Measurements from ENCODE around the gene ASAP3. TPM values are rescaled to one million over a fixed set of nuclear protein-coding genes. Genes with fewer than 3 reads are reported as not detected.
"Not testable (repeated sequence)": the region's sequence is repeated elsewhere in the genome, so short reads cannot be mapped to it uniquely, and the experiment has no call there.

The ASAP3 gene
- total RNA-seq, 1 donor = 1.1 TPM

DNA sequence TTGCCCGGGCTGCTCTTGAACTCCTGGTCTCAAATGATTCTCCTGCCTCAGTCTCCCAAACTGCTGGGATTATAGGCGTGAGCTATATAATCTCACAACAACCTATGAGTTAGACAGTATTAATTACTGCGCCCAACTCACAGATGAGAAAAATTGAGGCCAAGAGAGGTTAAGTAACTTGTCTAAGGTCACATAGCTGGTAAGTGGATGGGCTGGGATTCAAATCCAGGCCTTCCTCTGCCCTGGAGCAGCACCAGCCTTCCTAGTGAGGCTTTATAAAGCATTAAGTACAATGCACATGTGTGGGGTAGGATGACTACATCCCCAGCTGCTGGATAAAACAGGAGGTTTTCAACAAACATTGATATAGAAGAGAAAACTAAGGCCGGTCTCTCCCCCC is 31.9 kb upstream of the ASAP3 start:
- DNase-seq (ENCODE audit: low read depth in 2 of 3, low spot score in 2 of 3) = no peak

DNA sequence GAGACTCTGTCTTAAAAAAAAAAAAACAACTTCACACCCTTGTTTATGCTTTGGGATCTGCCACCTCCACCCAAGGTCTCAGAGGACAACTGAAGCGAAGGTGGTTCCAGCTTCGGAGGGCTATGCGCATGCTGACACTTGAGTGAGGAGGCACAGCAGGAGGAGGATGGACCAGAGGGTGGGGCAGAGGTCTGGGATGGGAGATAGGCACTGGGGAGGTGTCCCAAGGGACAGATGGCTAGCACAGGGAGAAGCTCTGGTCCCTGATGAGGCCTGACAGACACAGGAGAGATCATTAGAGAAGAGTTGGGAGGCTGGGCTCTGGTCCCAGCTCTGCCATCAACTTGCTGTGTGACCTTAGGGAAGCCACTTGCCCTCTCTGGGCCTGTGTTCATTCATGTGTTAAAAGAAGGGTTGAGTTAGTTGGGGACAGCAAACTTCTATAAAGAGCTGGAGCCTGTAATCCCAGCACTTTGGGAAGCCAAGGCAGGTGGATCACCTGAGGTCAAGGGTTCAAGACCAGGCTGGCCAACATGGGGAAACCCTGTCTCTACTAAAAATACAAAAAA is 30.2 kb upstream of the ASAP3 start:
- DNase-seq (ENCODE audit: low read depth in 2 of 3, low spot score in 2 of 3) = no peak

DNA sequence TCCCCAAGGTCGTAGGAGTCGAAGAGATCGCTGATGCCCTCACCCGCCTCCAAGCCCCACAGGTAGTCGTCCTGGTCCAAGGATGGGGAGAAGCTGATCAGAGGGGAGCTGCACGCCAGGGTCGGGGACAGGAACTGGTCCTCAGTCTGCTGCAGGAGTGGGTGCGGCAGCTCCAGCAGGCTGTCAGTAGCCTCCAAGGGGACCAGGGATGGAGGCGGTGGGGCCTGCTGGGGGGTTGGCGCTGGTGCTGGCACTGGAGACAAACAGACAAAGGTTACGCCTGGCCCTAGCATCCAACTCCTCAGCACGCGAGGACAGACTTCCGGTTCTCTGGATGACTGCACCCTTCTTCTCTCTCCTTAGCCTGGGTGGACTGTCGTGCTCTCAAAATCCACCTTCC is 25.9 kb upstream of the ASAP3 start:
- no peak for DNase-seq (ENCODE audit: low read depth in 2 of 3, low spot score in 2 of 3)

DNA sequence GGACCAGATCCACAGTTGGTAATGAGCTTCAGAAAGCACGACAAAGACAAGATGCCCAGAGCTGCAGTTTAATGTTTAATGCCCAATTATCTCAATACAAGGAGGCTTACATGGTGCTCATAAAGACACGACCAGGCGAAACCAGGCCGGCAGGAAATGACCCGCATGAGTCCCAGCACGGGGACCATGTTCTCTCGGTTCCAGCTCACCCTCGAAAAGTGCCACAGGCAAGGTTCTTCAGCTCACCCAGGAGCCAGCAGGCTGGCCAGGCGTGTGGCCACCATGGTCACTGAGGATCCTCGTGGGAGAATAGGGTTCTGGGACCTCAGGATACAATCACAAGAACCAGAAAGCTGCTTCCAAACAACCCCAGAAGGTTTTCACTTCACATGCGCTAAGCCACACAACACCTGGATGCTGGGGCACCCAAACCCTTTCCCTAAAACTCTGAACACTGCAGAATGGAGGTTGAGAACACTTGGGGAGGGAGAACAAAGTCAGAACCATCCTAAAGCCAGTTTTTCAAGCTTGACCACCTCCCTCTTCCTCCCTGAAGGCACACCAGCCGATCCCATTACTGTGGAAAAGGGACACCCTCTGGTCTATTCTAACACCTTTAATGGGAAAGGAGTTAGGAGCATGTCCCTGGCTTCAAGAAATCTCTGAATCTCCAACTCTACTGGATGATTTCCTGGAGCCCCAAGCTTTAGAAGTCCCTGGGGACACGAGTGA is 22.6 kb upstream of the ASAP3 start:
- DNase-seq (ENCODE audit: low read depth in 2 of 3, low spot score in 2 of 3) = no peak

DNA sequence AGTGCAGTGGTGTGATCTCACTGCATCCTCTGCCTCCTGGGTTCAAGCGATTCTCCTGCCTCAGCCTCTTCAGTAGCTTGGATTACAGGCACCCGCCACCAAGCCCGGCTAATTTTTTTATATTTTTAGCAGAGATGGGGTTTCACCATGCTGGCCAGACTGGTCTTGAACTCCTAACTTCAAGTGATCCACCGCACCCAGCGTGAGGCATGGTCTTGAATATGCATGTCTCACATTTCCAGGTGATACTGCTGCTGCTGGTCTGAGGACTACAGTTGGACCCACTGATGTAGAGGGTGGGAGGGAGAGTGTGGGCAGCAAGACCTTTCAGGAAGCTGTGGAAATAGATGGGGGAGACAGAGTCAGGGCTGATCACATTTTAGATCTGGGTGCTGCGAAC is 21.9 kb upstream of the ASAP3 start:
- no peak for DNase-seq (ENCODE audit: low read depth in 2 of 3, low spot score in 2 of 3)

DNA sequence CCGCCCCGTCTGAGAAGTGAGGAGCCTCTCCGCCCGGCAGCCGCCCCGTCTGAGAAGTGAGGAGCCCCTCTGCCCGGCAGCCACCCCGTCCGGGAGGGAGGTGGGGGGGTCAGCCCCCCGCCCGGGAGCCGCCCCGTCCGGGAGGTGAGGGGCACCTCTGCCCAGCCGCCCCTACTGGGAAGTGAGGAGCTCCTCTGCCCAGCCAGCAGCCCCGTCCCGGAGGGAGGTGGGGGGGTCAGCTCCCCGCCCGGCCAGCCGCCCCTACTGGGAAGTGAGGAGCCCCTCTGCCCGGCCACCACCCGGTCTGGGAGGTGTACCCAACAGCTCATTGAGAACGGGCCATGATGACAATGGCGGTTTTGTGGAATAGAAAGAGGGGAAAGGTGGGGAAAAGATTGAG is 20.2 kb upstream of the ASAP3 start:
- DNase-seq (ENCODE audit: low read depth in 2 of 3, low spot score in 2 of 3) = not testable (repeated sequence)

DNA sequence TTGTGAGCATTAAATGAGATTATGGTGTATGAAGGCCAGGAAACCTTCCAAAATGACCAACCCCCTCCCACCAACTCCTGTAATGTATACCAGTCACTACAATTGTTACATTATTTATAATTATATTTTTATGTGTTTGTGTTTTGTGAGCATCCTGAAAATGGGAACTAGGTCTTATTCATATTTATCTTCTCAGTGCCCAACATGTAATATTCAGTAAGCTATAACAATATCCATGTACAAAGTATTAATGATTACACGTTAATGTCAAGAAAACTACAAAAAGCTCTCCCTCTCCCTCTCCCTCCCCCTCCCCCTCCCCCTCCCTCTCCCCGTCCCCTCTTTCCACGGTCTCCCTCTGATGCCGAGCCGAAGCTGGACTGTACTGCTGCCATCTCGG is 19.0 kb upstream of the ASAP3 start:
- no peak for DNase-seq (ENCODE audit: low read depth in 2 of 3, low spot score in 2 of 3)

DNA sequence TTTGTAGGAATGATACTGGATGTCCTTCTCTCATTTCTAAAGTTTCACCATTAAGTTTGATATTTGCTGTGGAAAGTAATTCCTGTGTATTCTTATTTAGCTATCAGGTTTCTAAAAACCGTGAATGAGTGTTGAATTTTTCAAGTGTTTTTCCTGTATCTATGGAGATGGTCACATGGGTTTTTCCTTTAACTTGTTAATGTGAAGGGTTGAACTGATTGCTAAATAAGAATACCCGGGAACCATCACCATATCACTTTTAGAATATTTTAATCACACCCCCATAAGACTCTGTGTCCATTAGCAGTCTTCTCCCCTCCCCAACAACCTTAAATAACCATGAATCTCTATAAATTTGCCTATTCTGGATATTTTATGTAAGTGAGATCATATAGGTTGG is 16.5 kb upstream of the ASAP3 start:
- no peak for DNase-seq (ENCODE audit: low read depth in 2 of 3, low spot score in 2 of 3)

DNA sequence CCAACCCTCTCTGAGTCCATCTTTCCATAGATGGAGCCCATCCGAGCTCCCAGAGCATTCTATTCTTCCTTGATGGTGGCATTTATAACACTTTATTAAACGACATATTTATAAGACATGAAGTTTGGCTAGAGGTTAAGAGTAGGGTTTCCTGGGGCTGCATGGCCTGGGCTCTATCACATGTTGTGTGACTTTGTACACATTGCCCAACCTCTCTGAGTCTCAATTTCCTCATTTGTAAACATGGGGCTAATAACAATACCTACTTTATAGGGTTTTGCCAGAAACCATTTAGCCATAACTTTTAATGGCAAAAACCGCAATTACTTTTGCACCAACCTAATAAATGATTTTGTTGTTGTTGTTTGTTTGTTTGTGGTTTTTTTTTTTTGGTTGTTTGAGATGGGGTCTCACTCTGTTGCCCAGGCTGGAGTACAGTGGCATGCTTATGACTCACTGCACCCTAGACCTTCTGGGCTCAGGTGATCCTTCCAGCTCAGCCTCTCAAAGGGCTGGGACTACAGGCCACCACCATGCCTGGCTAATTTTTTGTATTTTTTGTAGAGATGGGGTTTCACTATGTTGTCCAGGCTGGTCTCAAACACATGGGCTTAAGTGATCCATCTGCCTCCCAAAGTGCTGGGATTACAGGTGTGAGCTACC is 13.9 kb upstream of the ASAP3 start:
- DNase-seq (ENCODE audit: low read depth in 2 of 3, low spot score in 2 of 3) = no peak

DNA sequence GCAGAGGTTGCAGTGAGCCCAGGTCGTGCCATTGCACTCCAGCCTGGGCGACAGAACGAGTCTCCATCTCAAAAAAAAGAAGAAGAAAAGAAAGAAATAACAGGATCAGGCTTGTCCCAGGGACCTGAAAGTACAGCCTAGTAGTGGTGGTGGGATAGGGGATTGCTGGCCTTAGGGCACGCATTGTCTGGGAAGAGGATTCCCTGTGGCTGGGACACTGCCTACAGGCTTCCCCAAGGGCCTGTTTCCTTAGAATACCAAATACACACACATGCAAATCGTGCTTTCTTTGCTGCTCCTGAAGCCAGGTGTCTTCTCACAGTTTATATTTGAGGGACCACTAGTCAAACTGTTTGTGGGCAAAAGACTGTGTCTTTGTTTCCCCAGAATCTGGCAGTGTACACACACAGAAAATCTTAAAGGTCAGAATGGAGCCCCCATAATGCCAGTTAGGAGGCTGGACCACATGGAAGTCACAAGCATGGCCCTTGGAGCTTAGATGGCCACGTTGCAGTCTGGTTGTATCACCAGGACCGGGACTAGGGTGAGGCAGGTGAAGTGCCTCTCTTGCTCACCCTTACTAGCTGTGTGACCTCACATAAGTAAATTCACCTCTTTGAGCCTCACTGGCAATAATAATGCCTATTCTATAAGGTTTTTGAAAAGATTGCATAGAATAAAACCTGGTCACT is 12.7 kb upstream of the ASAP3 start:
- DNase-seq (ENCODE audit: low read depth in 2 of 3, low spot score in 2 of 3) = no peak

DNA sequence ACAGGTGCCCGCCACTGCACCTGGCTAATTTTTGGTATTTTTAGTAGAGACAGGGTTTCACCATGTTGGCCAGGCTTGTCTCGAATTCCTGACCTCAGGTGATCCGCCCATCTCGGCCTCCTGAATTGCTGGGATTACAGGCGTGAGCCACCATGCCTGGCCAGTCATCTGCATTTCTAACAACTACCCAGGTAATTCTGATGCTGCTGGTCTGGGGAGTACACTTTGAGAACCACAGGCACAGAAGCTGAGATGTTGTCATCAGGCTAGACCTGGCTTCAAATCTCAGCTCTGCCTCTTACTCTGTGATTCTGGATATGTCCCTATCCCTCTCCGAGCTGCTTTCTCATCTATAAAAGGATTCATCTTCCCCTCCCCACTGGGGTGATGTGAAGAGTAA is 10.9 kb upstream of the ASAP3 start:
- not testable (repeated sequence) for DNase-seq (ENCODE audit: low read depth in 2 of 3, low spot score in 2 of 3)

DNA sequence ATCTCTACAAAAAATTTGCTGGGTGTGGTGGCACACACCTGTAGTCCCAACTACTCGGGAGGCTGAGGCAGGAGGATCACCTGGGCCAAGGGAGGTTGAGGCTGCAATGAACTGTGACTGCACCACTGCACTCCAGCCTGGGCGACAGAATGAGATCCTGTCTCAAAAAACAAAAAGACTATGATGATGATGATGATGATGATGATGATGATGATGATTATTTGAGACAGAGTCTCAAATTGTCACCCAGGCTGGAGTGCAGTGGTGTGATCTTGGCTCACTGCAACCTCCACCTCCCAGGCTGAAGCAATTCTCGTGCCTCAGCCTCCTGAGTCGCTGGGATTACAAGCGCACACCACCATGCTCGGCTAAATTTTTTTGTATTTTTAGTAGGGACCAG is 8.8 kb upstream of the ASAP3 start:
- not testable (repeated sequence) for DNase-seq (ENCODE audit: low read depth in 2 of 3, low spot score in 2 of 3)

DNA sequence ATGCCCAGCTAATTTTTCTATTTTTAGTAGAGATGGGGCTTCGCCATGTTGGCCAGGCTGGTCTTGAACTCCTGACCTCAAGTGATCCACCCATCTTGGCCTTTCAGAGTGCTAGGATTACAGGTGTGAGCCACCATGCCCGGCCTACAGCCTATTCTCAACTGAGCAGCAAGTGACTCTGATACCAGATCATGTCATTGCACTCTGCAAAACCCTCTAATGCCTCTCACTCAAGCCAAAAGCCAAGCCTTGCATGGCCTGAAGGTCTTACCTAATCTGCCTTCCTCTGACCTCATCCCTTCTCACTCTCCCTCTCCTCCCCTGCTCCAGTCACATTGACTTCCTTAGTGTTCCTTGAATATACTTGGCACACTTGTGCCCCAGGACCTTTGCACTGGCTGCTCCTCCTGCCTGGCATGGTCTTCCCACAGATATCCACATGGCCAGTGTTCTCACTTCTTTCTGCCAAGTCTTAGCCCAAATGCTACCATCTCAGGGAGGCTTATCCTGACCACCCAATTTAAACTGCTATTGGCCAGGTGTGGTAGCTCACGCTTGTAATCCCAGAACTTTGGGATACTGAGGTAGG is 8.2 kb upstream of the ASAP3 start:
- DNase-seq (ENCODE audit: low read depth in 2 of 3, low spot score in 2 of 3) = no peak

DNA sequence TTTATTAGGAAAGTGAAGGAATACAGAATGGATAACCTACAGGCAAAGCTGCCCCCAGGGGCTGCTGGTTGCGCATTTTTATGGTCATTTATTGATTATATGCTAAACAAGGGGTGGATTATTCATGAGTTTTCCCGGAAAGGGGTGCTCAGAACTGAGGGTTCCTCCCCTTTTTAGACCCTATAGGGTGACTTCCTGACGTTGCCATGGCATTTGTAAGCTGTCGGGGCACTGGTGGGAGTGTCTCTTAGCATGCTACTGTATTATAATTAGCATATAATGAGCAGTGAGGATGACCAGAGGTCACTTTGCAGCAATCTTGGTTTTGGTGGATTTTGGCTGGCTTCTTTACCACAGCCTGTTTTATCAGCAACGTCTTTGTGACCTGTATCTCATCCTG is 5.9 kb upstream of the ASAP3 start:
- no peak for DNase-seq (ENCODE audit: low read depth in 2 of 3, low spot score in 2 of 3)

DNA sequence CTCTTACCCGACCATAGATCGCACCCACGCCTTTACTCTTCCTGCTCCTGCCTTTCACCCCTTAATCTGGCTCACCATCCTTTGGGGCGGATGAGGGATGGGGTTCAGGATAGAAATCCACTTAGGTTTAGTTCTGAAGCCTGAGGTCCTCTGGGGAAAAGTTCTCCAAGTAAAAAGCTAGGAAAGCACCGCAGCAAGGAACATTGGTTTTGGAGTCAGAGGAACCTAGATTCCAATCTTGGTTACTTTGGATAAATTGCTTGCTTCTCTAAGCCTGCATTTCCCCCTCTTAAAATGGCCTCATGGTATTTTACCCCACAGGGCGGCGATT is 988 bp upstream of the ASAP3 start:
- DNase-seq (ENCODE audit: low read depth in 2 of 3, low spot score in 2 of 3) = no peak

DNA sequence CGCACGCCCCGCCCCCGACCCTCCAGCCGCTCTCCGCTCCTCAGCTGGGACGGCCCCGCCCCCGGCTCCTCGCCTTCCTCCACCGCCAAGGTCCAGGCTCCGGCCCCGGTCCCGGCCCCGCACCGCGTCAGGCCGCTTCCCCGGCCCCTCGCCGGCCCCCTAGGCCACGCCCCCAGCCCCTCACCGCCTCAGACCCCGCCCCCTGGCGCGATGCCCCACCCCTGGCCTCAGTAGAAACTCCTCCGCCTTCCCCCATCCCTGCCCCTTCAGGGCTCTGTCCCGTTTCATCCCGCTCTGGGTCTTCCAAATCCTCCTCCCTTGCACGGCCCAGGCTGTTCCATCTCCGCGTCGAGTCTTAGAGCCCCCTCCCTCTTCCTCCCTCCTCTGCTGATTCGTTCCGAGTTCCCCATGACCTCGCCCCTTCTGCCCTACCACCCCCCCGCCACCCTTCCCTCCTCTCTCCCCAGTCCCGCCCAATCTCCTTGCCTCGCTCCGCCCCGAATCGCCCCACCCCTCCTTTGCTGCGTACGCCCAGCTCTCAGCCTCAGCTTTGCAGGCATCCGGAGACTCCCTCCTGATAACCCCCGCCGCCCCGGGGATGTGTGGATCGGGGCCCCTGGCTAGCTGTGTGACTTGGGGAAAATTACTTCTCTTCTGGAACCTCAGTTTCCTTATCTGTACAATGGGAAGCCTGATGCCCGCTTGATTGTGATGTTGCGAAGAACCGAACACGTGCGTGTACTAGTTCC is 448 bp upstream of the ASAP3 start:
- DNase-seq (ENCODE audit: low read depth in 2 of 3, low spot score in 2 of 3) = peak; percentile 76 to 92 (median 91)

DNA sequence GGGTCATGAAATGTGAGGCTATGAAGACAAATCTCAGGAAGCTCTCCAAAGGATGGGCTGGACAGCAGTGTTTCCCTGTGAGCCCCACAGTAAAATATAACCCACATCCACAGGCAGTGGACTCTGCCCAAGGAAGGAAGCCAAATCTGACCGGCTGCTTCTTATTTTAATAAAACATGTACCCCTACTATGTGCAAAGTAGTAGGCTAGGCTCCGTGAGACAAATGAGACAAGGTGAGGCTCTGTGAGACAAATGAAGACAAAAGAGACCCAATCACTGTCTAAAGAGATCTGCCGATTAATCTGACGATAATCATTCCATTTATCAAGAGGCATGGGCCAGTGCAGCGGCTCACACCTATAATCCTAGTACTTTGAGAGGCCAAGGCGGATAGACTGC is 2.1 kb downstream of the ASAP3 start:
- no peak for DNase-seq (ENCODE audit: low read depth in 2 of 3, low spot score in 2 of 3)

DNA sequence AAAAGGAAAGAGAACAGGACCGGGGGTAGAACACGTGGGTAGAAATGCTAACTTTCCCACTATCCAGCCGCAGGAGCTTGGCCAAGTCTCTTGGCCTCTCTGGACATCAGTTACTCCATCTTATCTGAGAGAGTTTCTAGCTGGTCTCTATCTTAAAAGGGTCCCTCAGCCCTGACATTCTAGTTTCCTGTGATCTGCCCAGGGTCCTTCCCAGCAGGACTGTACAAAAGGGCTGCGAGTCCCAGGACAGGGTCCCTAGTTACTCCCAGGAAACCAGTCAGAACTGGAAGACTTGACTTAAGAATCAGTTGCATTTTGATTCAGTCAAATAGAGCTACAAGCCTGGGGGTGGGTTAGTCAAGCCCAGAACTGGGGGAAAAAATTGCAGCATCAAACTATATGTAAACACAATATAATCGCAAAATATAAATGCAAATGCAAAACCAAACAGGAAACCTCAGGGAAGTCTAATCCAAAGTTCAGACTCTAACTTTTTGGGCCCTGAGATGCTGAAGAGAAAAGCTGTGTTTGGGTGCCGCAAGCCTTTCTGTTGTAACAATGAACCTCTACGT is 2.9 kb downstream of the ASAP3 start:
- no peak for DNase-seq (ENCODE audit: low read depth in 2 of 3, low spot score in 2 of 3)

DNA sequence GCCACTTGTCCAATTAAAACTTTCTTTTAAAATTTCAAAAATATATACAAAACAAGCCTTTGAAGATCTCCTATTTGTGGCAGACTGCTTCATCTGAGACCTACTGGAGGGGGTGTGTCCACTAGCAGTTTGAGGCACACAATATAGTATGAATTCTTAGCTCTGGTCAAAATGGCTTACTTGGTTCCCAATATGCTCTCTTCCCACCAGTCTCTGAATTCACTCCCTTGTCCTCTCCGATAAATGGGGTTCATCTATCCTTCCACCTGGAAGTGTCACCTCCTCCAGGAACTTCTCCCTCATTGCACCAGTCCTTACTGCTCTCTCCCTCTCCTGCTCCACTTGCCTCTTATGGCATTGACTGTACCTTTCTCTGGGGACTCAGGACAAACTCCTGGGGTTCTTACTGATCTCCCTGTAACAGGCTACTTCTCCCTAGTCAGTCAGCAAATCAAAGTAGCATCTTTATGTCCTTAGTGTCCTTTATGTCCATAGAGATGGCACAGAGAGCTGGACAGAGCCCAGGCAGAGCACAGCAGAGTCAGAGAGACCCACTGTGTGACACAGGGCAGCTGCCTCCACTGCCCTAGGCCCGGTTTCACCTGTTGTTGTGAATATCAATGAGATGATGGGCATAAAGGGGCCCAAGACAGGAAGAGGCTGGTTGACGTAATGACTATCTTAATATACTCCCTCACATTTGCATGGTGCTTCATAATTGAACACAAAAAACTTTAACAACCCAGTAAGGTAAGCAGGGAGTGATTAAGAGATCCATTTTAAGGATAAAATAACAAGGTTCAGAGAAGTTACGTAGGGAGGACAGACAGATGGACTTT is 3.6 kb downstream of the ASAP3 start:
- DNase-seq (ENCODE audit: low read depth in 2 of 3, low spot score in 2 of 3) = no peak

DNA sequence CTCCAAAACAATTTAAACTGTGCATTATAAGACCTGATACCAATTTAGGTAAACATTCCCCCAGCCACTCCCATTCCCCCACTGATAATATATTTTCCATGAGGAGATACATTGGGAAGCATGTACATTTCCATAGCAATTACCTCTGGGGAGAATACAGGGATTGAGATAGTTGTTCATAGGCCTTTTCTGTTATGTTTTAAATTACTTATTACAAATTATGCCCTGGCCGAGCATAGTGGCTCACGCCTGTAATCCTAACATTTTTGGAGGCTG is 4.4 kb downstream of the ASAP3 start:
- DNase-seq (ENCODE audit: low read depth in 2 of 3, low spot score in 2 of 3) = no peak
